ENCODE results near the gene DYNC1LI1.

- no peak for TF ChIP-seq CTCF (IDR thresholded peaks at IDR 0.05 in 4 of 5, conservative IDR thresholded peaks at IDR 0.05 in 1 of 5)
- no peak for TF ChIP-seq POLR2A (IDR thresholded peaks at IDR 0.05)
Measured at GRCh38 chr3:32481791-32482631, 88.6 kb downstream of the DYNC1LI1 start.

All from gastrocnemius medialis (tissue), 4 donors.